Measurements from ENCODE around the gene MS4A6A. TPM values are rescaled to one million over a fixed set of nuclear protein-coding genes. Genes with fewer than 3 reads are reported as not detected.

MS4A6A gene
- total and polyA plus RNA-seq, 2 experiments from 2014 or later: not detected

DNA sequence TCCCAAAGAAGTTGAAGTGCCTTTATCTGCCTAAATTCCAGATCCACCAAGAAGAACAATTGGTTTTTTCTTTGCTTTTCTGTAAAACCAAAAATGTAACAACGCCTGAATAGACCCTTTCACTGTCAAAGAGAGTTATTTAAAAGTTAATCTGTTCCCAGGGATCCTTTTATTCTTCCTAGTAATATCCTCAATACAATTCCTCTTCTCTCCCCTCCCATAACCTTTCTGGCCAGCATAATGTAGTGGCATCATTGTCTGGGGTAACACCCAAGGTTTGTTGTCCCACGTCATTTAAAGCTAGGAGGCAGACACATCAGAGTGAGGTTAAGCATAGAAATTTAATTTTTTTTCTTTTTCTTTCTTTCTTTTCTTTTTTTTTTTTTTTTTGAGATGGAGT lies 54.5 kb downstream of the MS4A6A start:
- no peaks in the 10 kb centered on the region for H3K27me3 ChIP-seq (replicated peaks; ENCODE audit: insufficient read depth)
- DNase-seq: no peak
- no peak overlapping the region for H3K9ac ChIP-seq
- in situ Hi-C loops (cut with MboI): no loop called here
- H3K4me3 ChIP-seq: no peak overlapping the region
- no peaks in the 10 kb centered on the region for H4K20me1 ChIP-seq (ENCODE audit: insufficient read depth)
- H3K9me3 ChIP-seq (ENCODE audit: low read depth): no peaks in the 10 kb centered on the region
- H3K79me2 ChIP-seq (ENCODE audit: insufficient read depth): no peaks in the 10 kb centered on the region
- H3K4me2 ChIP-seq (ENCODE audit: unreplicated experiment): no peak overlapping the region
- H3F3A ChIP-seq (ENCODE audit: insufficient read depth): no peaks in the 10 kb centered on the region
- whole genome bisulfite sequencing, 2 experiments (ENCODE audit: low coverage in 1 of 2, low lambda C conversion rate in 2 of 2, missing lambda C conversion rate in 2 of 2): 6 to 9% methylated on average over 2 of the region's 2 CpGs
- H3K9me2 ChIP-seq (ENCODE audit: insufficient read depth): no peaks in the 10 kb centered on the region
- TF ChIP-seq EZH2 (IDR thresholded peaks at IDR 0.05; ENCODE audit: insufficient read depth, poor library complexity, severe bottlenecking) (no peak), EZH2phosphoT487 (IDR thresholded peaks at IDR 0.05; ENCODE audit: insufficient read depth, low read depth) (no peak)
- no peaks in the 10 kb centered on the region for H3K4me1 ChIP-seq (ENCODE audit: insufficient read depth)
- no peaks in the 10 kb centered on the region for H3K36me3 ChIP-seq (ENCODE audit: low read depth)
- no peak overlapping the region for H2AFZ ChIP-seq
- H3K27ac ChIP-seq: no peak overlapping the region

DNA sequence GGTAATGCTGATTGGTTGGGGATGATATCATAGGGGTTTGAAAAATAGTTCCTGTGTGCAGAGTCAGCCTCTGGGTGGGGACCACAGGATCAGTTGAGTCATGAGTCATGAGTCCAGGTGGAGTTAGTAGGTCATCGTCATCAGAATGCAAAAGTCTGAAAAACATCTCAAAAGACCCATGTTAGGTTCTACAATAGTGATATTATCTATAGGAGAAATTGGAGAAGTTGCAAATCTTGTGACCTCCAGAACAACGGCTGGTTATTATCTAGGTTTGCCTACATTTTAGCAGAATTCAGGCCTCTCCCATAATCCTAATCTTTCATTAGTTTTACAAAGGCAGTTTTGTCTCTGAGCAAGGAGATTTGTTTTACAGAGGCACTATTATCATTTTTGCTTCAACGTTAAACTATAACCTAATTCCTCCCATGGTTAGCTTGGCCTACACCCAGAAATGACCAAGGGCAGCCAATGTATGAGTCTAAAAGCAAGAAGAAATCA lies 55.5 kb downstream of the MS4A6A start:
- DNase-seq: peak; percentile 8
- WGBS, 2 experiments (ENCODE audit: low coverage in 1 of 2, low lambda C conversion rate in 2 of 2, missing lambda C conversion rate in 2 of 2): 19 to 20% methylated on average over 3 of the region's 3 CpGs
- Histone ChIP-seq H3K36me3 (ENCODE audit: low read depth) (no peaks in the 10 kb centered on the region), H3K27ac (no peak overlapping the region), H3K27me3 (replicated peaks; ENCODE audit: insufficient read depth) (no peaks in the 10 kb centered on the region), H3K79me2 (ENCODE audit: insufficient read depth) (no peaks in the 10 kb centered on the region), H3K4me1 (ENCODE audit: insufficient read depth) (no peaks in the 10 kb centered on the region), H3K4me2 (ENCODE audit: unreplicated experiment) (no peak overlapping the region), H3K9me2 (ENCODE audit: insufficient read depth) (no peaks in the 10 kb centered on the region), H3K9ac (no peak overlapping the region), H3K4me3 (no peak overlapping the region), H3F3A (ENCODE audit: insufficient read depth) (no peaks in the 10 kb centered on the region), H2AFZ (no peak overlapping the region), H4K20me1 (ENCODE audit: insufficient read depth) (no peaks in the 10 kb centered on the region), H3K9me3 (ENCODE audit: low read depth) (no peaks in the 10 kb centered on the region)
- TF ChIP-seq EZH2 (IDR thresholded peaks at IDR 0.05; ENCODE audit: insufficient read depth, poor library complexity, severe bottlenecking) (no peak), EZH2phosphoT487 (IDR thresholded peaks at IDR 0.05; ENCODE audit: insufficient read depth, low read depth) (no peak)
- in situ Hi-C loops (cut with MboI): no loop called here

DNA sequence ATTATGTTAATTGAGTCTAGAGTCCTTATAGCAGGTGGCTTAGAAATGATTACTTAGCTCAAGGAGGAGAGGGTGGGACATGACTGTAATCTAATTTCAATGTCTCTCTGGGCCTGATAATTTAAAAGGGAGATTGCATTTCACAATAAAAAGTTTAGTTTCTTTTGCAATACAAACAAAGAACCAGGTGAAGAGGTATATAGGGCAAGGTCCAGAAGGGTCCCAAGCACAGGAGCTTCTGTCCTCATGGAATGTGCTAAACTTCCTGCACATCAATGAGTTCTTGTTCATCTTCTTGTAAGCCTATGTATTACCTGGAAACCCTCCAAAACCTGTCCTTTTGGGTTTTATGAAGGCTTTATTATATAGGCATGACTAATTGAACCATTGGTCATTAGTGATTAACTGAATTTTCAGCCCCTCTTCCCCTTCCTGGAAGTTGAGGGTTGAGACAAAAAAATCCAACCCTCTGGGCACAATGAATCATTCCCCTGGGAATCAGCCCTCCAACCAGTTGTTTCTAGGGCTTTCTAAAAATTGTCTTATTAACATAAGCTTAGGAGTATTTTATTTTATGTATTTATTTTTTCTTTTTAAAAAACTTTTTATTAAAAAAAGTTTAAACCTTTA lies 56.8 kb downstream of the MS4A6A start:
- no peak overlapping the region for H3K4me2 ChIP-seq (ENCODE audit: unreplicated experiment)
- in situ Hi-C loops (cut with MboI): no loop called here
- H3K79me2 ChIP-seq (ENCODE audit: insufficient read depth): no peaks in the 10 kb centered on the region

DNA sequence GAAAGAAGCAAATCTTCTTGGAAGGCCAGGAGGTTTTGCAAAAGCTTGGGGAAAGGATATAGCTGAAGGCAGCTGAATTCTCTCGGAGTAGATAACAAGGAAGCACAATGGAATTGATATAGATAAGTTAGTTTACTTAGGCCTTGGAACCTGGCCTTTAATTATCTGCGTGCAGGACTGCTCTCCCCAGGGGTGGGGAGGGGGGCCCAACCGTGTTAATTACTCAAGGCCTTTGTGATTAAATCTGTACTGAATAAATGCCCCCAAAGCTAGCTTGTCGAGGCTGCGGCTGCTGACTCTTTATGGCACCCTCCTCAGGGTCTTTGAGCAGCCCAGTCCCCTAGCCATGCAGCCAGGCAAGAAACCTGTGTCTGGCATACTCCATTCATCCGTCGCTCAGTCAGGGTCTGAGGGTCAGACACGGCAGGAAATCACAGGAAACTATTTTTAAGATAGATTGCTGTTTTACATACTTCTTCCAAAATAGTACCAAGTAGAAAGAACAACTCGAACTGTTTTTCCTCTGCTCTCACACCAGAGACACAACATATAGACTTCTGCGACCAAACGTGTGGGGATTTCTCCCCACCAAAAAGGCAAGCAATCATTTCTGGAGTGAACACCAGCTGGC lies 58.0 kb downstream of the MS4A6A start:
- H2AFZ ChIP-seq: no peak overlapping the region
- H3K27me3 ChIP-seq (replicated peaks; ENCODE audit: insufficient read depth): no peaks in the 10 kb centered on the region
- H3K36me3 ChIP-seq (ENCODE audit: low read depth): no peaks in the 10 kb centered on the region
- H3K27ac ChIP-seq: no peak overlapping the region
- no peaks in the 10 kb centered on the region for H3K9me2 ChIP-seq (ENCODE audit: insufficient read depth)
- TF ChIP-seq EZH2phosphoT487 (IDR thresholded peaks at IDR 0.05; ENCODE audit: insufficient read depth, low read depth) (no peak), EZH2 (IDR thresholded peaks at IDR 0.05; ENCODE audit: insufficient read depth, poor library complexity, severe bottlenecking) (no peak)
- H3K4me2 ChIP-seq (ENCODE audit: unreplicated experiment): no peak overlapping the region
- H4K20me1 ChIP-seq (ENCODE audit: insufficient read depth): no peaks in the 10 kb centered on the region
- no peaks in the 10 kb centered on the region for H3K9me3 ChIP-seq (ENCODE audit: low read depth)
- no peaks in the 10 kb centered on the region for H3K4me1 ChIP-seq (ENCODE audit: insufficient read depth)
- in situ Hi-C loops (cut with MboI): no loop called here
- no peak overlapping the region for H3K4me3 ChIP-seq
- H3K9ac ChIP-seq: no peak overlapping the region
- no peaks in the 10 kb centered on the region for H3F3A ChIP-seq (ENCODE audit: insufficient read depth)
- H3K79me2 ChIP-seq (ENCODE audit: insufficient read depth): no peaks in the 10 kb centered on the region
- no peak for DNase-seq
- WGBS, 2 experiments (ENCODE audit: low coverage in 1 of 2, low lambda C conversion rate in 2 of 2, missing lambda C conversion rate in 2 of 2): 16 to 17% methylated on average over 11 of the region's 11 CpGs

More for the DNA sequence above, 56.8 kb downstream of the MS4A6A start:
- Histone ChIP-seq H3K27ac (no peak overlapping the region), H3K9ac (no peak overlapping the region), H4K20me1 (ENCODE audit: insufficient read depth) (no peaks in the 10 kb centered on the region), H3K36me3 (ENCODE audit: low read depth) (no peaks in the 10 kb centered on the region), H3K4me3 (no peak overlapping the region), H3K9me2 (ENCODE audit: insufficient read depth) (no peaks in the 10 kb centered on the region), H3K4me1 (ENCODE audit: insufficient read depth) (no peaks in the 10 kb centered on the region), H2AFZ (no peak overlapping the region), H3K9me3 (ENCODE audit: low read depth) (no peaks in the 10 kb centered on the region), H3F3A (ENCODE audit: insufficient read depth) (no peaks in the 10 kb centered on the region), H3K27me3 (replicated peaks; ENCODE audit: insufficient read depth) (no peaks in the 10 kb centered on the region)
- DNase-seq: no peak
- TF ChIP-seq EZH2phosphoT487 (IDR thresholded peaks at IDR 0.05; ENCODE audit: insufficient read depth, low read depth) (no peak), EZH2 (IDR thresholded peaks at IDR 0.05; ENCODE audit: insufficient read depth, poor library complexity, severe bottlenecking) (no peak)

Small RNA genes within 50 kb of the gene (microRNA-seq; reads per million reads assigned to microRNA genes)
- gene MIR6503 (ENCODE audit: borderline number of aligned reads): not detected

Small RNA genes within 50 kb of the gene (small RNA-seq; reads per million reads assigned to genes)
- gene MIR6503 (ENCODE audit: low read depth, low replicate concordance): not detected

Other genes with a start within 250 kb of the MS4A6A start
- not detected in 2 replicates for gene OOSP1, start 244.7 kb downstream of the MS4A6A start, total RNA-seq (2014; rRNA removed; shearing (Covaris generic))
- gene OOSP1, start 244.7 kb downstream of the MS4A6A start, polyA plus RNA-seq (2016; fragmentation: Nextera tagmentation; extraction: Ambion mirVana): not detected in 2 replicates
- gene OOSP4A, start 219.1 kb downstream of the MS4A6A start, total RNA-seq (2014; rRNA removed; shearing (Covaris generic)): not detected in 2 replicates
- not detected in 2 replicates for gene OOSP4A, start 219.1 kb downstream of the MS4A6A start, polyA plus RNA-seq (2016; fragmentation: Nextera tagmentation; extraction: Ambion mirVana)
- gene OOSP4B, start 165.9 kb downstream of the MS4A6A start, total RNA-seq (2014; rRNA removed; shearing (Covaris generic)): not detected in 2 replicates
- gene OOSP4B, start 165.9 kb downstream of the MS4A6A start, polyA plus RNA-seq (2016; fragmentation: Nextera tagmentation; extraction: Ambion mirVana): not detected in 2 replicates
- gene OOSP2, start 142.7 kb downstream of the MS4A6A start, total RNA-seq (2014; rRNA removed; shearing (Covaris generic)): not detected in 2 replicates
- gene OOSP2, start 142.7 kb downstream of the MS4A6A start, polyA plus RNA-seq (2016; fragmentation: Nextera tagmentation; extraction: Ambion mirVana): not detected in 2 replicates
- gene MS4A3, start 126.4 kb downstream of the MS4A6A start, total RNA-seq (2014; rRNA removed; shearing (Covaris generic)): not detected in 2 replicates
- not detected in 2 replicates for gene MS4A3, start 126.4 kb downstream of the MS4A6A start, polyA plus RNA-seq (2016; fragmentation: Nextera tagmentation; extraction: Ambion mirVana)
- not detected in 2 replicates for gene MS4A2, start 94.4 kb downstream of the MS4A6A start, total RNA-seq (2014; rRNA removed; shearing (Covaris generic))
- not detected in 2 replicates for gene MS4A2, start 94.4 kb downstream of the MS4A6A start, polyA plus RNA-seq (2016; fragmentation: Nextera tagmentation; extraction: Ambion mirVana)
- gene MS4A4E, start 60.1 kb upstream of the MS4A6A start, total RNA-seq (2014; rRNA removed; shearing (Covaris generic)): not detected in 2 replicates
- gene MS4A4E, start 60.1 kb upstream of the MS4A6A start, polyA plus RNA-seq (2016; fragmentation: Nextera tagmentation; extraction: Ambion mirVana): not detected in 2 replicates
- gene MS4A4A, start 97.6 kb upstream of the MS4A6A start, total RNA-seq (2014; rRNA removed; shearing (Covaris generic)): not detected in 2 replicates
- gene MS4A4A, start 97.6 kb upstream of the MS4A6A start, polyA plus RNA-seq (2016; fragmentation: Nextera tagmentation; extraction: Ambion mirVana): not detected in 2 replicates
- gene MS4A6E, start 144.2 kb upstream of the MS4A6A start, total RNA-seq (2014; rRNA removed; shearing (Covaris generic)): not detected in 2 replicates
- gene MS4A6E, start 144.2 kb upstream of the MS4A6A start, polyA plus RNA-seq (2016; fragmentation: Nextera tagmentation; extraction: Ambion mirVana): not detected in 2 replicates
- gene MS4A7, start 195.4 kb upstream of the MS4A6A start, total RNA-seq (2014; rRNA removed; shearing (Covaris generic)): not detected in 2 replicates
- not detected in 2 replicates for gene MS4A7, start 195.4 kb upstream of the MS4A6A start, polyA plus RNA-seq (2016; fragmentation: Nextera tagmentation; extraction: Ambion mirVana)
- not detected in 2 replicates for gene MS4A14, start 213.4 kb upstream of the MS4A6A start, total RNA-seq (2014; rRNA removed; shearing (Covaris generic))
- gene MS4A14, start 213.4 kb upstream of the MS4A6A start, polyA plus RNA-seq (2016; fragmentation: Nextera tagmentation; extraction: Ambion mirVana): not detected in 2 replicates
- gene MS4A5, start 246.5 kb upstream of the MS4A6A start, total RNA-seq (2014; rRNA removed; shearing (Covaris generic)): not detected in 2 replicates
- not detected in 2 replicates for gene MS4A5, start 246.5 kb upstream of the MS4A6A start, polyA plus RNA-seq (2016; fragmentation: Nextera tagmentation; extraction: Ambion mirVana)

Measured in GM23248 (cell line).